Stimulated activated CD8-positive, alpha-beta memory T cell treated with anti-CD3 and anti-CD28 coated beads, Interleukin-12 subunit alpha, Interleukin-12 subunit beta, amount 100 ng/mL, for 24 hours (primary cell): Measurements from ENCODE around the gene TNXB.
A peak's percentile ranks its signal among the peaks of the same experiment; 100 is the strongest.

ENCODE experiments used
- DNase-seq: peaks from one replicate; pipeline ENCODE4 v3.0.0-alpha.2; 2020; ENCODE audit errors: extremely low read depth

The TNXB gene, protein sequence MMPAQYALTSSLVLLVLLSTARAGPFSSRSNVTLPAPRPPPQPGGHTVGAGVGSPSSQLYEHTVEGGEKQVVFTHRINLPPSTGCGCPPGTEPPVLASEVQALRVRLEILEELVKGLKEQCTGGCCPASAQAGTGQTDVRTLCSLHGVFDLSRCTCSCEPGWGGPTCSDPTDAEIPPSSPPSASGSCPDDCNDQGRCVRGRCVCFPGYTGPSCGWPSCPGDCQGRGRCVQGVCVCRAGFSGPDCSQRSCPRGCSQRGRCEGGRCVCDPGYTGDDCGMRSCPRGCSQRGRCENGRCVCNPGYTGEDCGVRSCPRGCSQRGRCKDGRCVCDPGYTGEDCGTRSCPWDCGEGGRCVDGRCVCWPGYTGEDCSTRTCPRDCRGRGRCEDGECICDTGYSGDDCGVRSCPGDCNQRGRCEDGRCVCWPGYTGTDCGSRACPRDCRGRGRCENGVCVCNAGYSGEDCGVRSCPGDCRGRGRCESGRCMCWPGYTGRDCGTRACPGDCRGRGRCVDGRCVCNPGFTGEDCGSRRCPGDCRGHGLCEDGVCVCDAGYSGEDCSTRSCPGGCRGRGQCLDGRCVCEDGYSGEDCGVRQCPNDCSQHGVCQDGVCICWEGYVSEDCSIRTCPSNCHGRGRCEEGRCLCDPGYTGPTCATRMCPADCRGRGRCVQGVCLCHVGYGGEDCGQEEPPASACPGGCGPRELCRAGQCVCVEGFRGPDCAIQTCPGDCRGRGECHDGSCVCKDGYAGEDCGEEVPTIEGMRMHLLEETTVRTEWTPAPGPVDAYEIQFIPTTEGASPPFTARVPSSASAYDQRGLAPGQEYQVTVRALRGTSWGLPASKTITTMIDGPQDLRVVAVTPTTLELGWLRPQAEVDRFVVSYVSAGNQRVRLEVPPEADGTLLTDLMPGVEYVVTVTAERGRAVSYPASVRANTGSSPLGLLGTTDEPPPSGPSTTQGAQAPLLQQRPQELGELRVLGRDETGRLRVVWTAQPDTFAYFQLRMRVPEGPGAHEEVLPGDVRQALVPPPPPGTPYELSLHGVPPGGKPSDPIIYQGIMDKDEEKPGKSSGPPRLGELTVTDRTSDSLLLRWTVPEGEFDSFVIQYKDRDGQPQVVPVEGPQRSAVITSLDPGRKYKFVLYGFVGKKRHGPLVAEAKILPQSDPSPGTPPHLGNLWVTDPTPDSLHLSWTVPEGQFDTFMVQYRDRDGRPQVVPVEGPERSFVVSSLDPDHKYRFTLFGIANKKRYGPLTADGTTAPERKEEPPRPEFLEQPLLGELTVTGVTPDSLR (N-terminal part only)

DNA sequence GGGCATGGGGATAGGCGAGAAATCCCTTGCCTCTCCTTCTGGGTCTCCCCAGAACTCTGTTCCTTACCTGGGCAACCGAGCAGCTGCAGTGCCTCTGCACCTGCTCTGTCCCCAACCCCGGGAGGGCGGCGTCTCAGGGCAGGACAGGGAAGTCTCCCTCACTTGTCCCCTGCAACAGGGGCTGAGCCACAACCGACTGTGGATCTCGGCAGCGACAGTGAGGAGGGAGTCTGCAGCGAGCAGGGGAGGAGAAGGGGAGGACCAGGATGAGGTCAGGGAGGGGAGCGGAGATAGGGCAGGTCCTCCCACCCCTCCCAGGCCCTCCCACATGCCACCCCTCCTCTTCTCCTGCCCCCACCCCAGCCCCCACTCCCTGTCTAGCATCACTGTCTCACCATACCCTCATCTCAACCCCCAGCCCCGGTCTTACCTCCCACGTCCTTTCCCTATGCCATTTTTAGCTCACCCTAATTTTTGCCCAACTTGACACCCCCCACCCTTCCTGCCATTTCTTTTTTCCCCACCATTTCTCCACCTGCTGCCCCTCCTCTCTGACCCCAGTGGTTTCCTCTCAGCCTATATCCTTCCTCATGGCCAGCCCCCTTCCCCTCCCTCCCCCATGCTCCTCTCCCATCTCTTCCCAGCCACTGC, at the start of gene TNXB:
TNXB (minus strand) TSS at position 225 of the 651 bp plus-strand sequence. CDS start 11,140 bp downstream, outside the sequence.
- DNase-seq, result no peak

DNA sequence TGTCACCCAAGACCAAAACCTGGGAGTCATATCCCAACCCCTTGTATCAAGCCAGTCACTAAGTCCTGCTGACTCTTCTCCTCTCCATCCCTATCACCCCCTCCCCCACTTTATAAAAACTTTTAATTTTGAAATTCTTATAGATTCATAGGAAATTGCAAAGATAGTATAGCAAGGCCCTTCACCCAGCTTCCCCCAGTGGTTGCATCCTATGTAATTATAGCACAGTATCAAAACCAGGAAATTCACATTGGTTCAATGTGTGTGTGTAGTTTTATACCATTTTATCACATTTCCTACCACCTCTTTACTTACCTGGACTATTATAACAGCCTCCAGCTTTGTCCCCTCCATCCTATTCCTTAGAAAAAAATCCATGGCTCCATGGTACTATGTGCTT, 48.9 kb upstream of the TNXB start:
- no peak for DNase-seq

DNA sequence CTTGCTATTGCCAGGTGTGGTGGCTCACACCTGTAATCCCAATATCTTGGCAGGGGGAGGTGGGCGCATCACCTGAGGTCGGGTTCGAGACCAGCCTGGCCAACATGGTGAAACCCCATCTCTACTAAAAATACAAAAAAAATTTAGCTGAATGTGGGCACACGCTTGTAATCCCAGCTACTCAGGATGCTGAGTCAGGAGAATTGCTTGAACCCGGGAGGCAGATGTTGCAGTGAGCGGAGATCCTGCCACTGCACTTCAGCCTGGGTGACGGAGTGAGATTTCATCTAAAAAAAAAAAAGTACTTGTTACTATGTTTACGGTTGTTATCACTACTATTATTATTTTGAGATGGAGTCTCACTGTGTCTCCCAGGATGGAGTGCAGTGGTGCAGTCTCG, 47.8 kb upstream of the TNXB start:
- no peak for DNase-seq

DNA sequence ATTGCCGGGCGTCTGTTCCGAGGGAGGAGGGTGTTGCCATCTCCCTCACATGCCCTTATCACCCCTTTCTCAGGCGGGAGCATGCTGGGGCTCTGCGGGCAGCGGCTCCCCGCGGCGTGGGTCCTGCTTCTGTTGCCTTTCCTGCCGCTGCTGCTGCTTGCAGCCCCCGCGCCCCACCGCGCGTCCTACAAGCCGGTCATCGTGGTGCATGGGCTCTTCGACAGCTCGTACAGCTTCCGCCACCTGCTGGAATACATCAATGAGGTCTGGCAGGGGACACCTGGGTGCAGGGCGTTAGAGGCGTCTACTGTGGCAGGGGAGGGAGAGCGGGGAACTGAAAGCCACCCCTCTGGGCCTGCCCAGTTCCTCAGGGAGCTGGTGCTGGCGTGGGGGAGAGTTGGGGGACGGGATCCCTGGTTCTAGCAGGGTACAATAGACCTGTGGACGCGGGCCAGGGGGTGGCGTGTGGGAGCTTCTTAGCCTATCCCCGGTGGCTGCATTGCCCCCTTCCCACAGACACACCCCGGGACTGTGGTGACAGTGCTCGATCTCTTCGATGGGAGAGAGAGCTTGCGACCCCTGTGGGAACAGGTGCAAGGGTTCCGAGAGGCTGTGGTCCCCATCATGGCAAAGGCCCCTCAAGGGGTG, 45.5 kb upstream of the TNXB start:
- no peak for DNase-seq

DNA sequence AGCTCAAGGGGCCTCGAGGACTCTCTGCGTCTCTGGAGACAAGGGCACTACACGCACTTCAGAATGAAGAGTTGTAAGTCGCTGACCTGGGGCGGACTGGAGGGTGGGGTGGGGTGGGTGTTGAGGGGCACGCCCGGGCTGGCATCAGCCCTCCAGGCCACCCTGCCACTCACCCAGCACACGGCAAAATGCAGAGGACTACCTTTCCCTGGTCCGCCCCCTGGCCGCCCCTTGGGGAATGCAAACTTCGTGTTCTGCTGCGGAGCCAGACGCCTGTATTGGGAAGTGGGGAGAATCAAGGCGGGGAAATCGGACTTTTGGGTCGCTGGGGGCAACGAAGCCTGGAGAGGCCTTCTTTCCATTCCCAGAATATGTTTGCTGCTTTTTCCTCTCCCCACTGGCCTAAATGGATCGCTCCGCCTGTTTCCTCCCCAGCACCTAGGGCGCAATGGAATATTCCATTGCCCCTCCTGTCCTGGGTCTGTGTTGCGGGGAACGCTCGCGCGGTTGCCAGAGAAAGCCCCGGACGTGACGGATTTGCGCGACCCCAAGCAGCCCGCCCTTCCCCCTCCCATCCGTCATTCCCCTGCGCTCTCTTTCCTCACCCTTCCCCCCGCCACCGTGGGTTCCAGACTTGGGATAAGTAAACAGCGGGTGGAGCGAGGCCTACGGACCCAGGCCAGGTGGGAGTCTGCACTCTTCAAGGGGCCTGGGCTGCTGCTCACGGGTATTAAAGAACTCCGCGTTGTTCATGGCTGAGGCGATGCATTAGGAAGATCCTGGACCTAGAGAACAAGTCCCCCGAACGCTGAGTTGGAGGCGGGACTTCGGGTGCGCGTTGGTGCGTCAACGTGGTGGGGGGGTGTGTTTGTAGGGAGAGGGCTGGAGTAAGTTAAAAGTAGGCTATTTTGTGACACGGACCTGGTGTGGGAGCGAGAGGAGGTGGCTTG, 44.7 kb upstream of the TNXB start, which contains the start of gene PPT2:
PPT2 (plus strand) TSS at position 578 of the 950 bp plus-strand sequence. CDS start 454 bp downstream, outside the sequence.
- DNase-seq, result peak; percentile 67

DNA sequence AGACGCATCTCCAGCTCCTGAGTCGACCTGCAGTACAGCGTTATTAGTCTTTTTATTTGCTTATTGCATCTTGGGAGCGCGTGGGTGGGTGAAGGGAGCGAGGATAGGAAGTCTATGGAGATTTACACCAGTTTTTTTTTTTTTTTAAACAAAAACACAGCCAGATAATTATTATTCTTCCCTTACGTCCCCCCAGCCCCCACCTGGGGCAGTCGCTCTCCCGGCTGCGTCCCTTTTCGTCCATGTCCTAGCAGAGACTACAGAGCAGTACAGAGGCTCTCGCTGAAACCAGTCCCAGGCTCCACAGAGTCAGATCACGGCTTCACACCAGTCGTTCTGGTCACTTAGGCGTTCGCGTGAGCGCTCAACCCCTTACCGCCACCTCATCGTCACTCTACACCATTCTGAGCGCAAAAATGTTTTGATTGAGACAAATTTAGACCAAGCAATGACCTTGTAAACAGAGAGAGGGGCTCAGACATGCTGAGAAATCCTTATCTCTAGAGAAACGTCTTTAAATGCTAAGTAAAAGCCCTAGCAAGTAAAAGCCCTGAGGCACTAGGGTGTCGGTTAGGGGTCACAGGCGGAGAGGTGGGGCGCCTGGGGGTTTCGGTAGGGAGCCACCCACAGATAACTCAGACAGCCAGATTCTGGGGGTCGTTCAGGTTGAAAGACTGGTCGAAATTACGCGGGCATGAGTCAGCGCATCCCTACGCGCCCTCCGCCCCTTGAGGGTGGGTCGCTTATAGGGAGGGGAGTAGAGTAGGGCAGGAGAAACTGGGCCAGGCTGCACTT, 43.8 kb upstream of the TNXB start:
- DNase-seq, result no peak

DNA sequence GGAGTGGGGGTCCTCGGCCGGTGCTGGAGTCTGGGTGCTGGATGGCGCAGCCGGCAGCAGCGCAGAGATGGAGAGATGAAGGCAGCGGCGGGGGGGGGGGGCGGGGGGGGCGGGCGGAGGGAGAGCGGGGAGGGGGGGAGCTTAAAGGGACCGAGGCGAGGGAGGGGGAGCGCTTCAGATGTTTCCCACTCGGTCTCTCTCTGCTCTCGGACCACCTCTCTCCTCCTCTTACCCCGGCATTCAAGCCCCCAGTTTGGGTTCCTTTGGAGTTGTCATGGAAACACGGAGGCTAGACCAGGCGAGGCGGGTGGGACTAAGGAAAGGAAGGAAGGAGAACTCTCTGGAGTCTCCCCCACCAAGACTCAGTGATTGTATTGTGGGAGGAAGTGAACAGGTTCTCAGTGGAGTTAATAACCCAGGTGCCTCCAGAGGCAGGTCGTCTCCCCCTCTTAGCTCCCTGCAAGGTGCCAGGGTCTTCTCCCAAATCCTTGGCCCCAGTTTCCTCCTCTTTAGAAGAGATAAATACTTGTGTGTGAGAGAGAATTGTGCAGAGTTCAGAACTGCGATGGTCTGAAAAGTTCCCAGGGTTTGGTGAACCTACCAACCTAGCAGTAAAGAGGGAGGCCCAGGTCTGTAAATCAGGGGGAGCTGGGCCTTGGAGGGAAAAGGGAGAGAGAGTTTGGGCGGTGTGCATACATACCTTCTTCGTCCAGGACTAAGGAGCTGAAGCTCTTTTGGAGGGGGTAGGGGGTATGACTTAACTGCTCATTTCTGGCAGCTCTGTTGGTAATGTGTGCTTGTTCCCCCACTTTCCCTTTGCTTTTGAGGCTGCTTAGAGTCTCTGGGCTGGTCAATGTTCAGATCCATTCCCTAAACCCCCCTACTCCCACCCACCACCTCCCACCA, 43.0 kb upstream of the TNXB start, which contains the start of gene PRRT1:
PRRT1 (minus strand) TSS at position 77 of the 906 bp plus-strand sequence. CDS start 112 bp downstream, outside the sequence.
- no peak for DNase-seq

DNA sequence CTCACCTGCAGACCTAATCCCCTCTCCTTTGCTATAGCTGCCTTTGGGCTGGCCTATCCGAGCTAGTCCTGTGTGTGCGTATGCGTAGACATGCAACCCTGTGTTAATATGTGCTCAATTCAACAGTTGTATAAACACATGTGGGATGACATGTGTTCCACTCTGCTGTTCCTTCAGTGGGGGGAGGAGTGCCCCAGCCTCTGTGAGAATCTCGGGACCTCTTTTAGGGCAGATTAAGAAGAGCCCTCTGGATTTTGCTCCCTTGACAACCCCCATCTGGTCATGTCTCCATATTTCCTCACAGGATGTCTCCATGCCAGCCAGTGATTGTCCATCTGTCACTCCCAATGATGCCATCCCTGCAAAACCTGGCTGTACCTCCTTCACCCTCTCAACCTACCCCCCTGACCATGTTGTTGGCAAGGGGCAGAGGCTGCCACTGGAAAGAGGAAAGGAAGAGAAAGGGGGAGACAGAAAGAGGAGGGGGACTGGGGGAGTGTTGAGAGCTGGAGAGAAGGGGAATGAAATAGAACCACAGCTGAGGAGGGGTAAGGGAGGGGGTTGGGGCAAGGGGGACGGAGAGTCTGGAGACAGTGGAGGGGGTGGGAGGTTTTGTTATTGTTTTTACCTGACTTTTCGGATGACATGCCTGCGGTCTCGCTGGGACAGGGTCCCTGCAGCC, 42.2 kb upstream of the TNXB start:
- DNase-seq, result no peak

DNA sequence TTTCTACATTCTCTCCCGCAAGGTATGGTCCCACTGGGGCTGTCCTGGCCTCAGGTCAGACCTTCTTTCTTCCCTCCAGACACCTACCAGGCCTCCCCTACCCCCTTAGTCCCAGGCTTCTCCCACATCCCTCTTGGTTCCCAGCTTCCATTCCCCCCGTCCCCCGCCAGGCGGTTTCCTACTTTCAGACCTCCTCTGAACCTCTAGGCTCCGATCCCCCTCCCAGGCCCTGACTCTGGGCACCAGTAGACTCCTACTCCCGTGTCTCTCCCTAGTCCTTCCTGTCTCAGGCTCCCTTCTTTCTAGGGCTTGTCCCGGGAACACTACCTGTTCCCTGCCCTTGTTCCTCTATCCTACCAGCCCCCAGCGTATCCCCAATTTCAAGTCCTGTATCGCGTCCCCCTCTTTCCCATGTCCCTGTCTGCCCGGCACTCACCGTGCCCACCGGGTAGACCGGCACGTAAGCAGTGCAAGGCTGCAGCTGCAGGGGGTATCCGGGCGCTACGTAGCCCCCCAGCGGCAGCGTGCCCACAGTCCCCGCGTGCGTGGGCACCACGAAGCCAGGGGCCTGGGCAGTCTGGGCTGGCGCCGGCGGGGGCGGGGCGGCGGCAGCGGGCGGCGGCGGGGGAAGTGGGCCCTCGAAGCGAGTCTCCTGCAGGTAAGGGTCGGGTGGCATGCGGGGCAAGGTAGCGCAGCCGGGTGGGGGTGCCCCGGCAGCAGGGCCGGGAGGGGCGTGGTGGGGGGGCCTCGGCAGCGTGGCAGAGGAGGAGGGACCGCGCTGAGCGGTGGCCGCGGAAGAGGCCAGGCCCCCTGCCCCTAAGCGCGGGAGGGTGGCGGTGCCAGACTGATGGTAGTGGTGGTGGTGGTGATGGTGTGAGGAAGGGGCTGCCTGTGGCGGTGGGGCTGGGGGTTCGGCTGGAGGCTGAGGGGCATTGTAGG, 41.1 kb upstream of the TNXB start:
- no peak for DNase-seq

DNA sequence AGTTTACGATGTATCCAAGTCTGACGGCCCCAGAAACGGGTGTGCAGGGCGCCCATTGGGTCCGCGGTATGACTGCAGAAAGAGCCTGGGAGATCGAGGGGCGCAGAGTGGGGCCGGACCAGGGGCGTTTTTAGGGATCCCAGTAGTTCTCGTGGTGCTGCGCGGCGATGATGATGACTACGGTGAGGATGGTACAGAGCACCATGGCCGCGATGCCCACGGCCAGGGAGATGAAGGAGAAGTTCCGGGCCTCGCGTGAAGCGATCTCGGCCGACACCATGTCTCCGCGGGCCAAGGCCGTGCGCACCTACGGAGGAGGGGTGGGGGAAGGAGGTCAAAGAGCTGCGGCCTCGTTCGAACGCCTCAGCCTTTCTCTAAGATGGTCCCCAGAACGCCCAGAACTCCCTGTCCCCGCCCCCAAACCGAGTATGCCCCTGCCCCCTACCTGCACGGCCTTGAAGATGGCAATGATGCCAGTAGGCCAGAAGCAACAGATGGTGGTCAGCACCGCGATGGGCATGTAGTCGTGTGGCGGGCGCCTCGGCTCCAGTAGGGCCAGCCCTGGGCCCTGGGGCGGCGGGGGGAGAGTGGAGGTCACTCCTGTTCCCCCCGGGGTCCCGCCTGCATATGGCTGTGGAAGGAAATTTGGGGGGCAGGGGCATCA, 40.1 kb upstream of the TNXB start:
- no peak for DNase-seq

DNA sequence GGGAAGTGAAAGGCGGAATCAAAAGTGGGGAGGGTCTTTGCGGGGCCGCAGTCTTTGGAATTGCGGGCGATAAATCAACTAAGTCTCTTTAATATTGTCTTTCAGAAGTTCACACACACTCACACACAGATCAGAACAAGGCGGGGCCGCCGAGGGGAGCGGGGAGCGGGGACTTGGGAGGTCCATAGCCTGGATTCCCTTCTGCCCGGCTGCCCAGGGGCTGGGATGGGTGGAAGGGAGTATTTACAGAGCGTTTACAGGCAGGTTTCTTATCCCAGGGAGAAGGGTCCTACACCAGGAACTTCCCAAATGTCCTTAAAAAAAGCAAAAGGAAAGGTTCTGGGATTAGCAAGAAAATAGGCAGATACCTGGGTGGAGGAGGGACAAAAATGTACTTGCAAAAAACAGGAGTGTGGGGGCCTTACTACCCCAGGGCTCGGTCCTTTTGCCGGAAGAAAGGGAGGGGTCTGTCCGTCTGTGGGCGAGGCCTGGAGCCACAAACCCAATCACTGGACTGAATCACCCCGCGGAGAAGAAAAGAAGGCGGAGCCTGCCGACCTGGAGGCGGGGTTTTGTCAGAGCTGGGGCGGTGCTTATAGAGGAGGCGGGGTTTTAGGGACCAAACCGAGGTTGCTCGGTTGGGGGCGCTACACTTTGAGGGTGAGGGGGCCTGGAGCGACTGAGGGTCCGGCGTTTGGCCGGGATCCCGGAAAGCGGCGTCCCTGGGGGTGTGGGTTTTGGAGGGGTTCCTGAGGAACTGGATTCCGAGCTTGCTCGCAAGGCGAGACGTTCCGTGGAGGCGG, 39.4 kb upstream of the TNXB start:
- no peak for DNase-seq

DNA sequence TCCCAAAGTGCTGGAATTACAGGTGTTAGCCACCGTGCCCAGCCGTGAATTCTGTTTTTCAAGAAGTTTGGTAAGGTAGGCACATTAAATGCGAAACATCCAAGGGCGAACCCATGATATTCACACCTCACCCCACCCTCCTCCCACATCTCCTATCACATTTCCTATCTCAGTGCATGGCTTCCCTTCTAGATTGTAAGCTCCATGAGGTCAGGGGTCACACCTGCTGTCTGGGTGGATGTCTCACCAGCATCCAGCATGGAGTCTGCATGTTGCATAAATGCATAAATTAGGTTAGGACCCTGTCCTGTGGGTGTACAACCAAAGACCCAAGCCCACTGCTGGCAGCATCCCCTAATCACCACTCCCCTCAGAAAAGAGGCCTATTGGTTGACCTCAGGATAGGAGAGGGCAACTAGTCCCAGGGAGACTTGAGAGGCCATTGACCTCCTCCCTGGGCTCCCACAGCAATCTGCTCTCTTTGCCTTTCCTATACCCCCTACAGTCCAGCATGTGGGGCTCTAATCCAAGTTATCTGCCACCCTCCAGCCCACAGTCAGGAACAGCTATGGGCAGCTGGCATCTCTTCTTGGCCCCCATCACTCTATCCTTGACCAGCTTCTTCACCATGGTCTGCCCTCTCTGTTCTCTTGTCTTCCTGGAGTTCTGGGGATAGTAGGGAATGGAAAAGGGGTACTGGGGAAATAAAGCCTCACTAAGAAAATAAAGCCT, 38.4 kb upstream of the TNXB start:
- no peak for DNase-seq

DNA sequence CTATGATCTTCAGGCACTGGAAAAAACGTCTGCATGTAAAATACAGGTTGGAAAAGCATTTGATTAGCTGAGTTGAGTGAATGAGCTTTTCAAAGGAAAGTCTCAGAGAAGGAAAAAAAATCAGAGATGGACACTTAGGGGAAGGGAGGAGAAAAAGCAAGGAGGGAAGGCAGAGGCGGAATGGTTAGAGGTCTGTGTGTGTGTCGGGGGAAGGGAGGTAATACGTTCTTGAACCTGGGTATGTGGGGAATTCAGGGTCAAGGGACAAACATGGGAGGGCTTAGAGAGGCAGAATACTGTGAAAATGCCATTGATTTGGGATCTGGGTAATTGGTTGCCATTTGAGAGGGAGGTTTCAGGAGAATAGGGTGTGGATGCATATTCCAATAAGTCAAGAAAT, 37.5 kb upstream of the TNXB start:
- DNase-seq, result no peak

DNA sequence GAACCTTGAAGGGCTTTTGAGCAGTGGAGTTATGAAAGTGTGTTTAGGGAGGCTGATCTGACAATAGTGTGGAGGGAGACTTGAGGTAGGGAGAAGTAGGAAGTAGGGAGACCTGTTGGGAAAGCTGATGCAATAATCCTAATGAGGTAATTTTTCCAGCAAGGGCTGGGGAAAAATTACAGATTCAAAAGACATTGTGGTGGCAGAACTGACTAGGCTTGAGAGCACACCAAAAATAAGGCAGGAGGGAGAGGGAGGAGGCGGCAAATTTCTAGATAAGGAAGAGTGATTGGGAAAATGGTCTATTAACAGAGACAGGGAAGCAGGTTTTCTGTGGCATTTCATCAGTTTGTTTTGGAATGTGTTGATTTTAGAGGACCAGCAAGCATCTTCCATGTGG, 37.1 kb upstream of the TNXB start:
- no peak for DNase-seq
